ENCODE measurements around the gene COG6.
A peak's percentile ranks its signal among the peaks of the same experiment; 100 is the strongest.

Gene COG6

GRCh38 chr13:39655569-39656324 is at the start of gene COG6:
TSS of gene COG6 (plus strand) at chr13:39655662. CDS start at chr13:39655727, 65 bp downstream.
- peak; percentile 67 for DNase-seq (ENCODE audit: low spot score)

GRCh38 chr13:39605677-39606320 is 49.7 kb upstream of the COG6 start:
- no peak for DNase-seq (ENCODE audit: low spot score)

- DNase-seq (ENCODE audit: low spot score) = no peak
These were observed 47.6 kb upstream of the COG6 start for GRCh38 chr13:39607876-39608275.

- DNase-seq (ENCODE audit: low spot score) = peak; percentile 60
These were observed 43.3 kb upstream of the COG6 start for GRCh38 chr13:39612023-39612637.

- DNase-seq (ENCODE audit: low spot score) = peak; percentile 83
These were observed 39.3 kb upstream of the COG6 start for GRCh38 chr13:39616087-39616694.

GRCh38 chr13:39618561-39618960 is 36.9 kb upstream of the COG6 start:
- DNase-seq (ENCODE audit: low spot score) = no peak

GRCh38 chr13:39623466-39623865 is 32.0 kb upstream of the COG6 start:
- no peak for DNase-seq (ENCODE audit: low spot score)

GRCh38 chr13:39631307-39631706 is 24.2 kb upstream of the COG6 start:
- no peak for DNase-seq (ENCODE audit: low spot score)

GRCh38 chr13:39632994-39633393 is 22.5 kb upstream of the COG6 start:
- DNase-seq (ENCODE audit: low spot score) = no peak

GRCh38 chr13:39635564-39635963 is 19.9 kb upstream of the COG6 start:
- no peak for DNase-seq (ENCODE audit: low spot score)

GRCh38 chr13:39637890-39638289 is 17.6 kb upstream of the COG6 start:
- no peak for DNase-seq (ENCODE audit: low spot score)

GRCh38 chr13:39641645-39642044 is 13.8 kb upstream of the COG6 start:
- DNase-seq (ENCODE audit: low spot score) = no peak

- DNase-seq (ENCODE audit: low spot score) = no peak
These were observed 9.3 kb upstream of the COG6 start for GRCh38 chr13:39646122-39646521.

GRCh38 chr13:39655041-39655568 is 357 bp upstream of the COG6 start:
- DNase-seq (ENCODE audit: low spot score) = no peak

- DNase-seq (ENCODE audit: low spot score) = no peak
These were observed 839 bp downstream of the COG6 start for GRCh38 chr13:39656325-39656677.

- DNase-seq (ENCODE audit: low spot score) = no peak
These were observed 8.0 kb downstream of the COG6 start for GRCh38 chr13:39663508-39663907.

GRCh38 chr13:39663958-39664357 is 8.5 kb downstream of the COG6 start:
- no peak for DNase-seq (ENCODE audit: low spot score)

- DNase-seq (ENCODE audit: low spot score) = no peak
These were observed 10.3 kb downstream of the COG6 start for GRCh38 chr13:39665763-39666162.

- DNase-seq (ENCODE audit: low spot score) = no peak
These were observed 15.0 kb downstream of the COG6 start for GRCh38 chr13:39670445-39670844.

- no peak for DNase-seq (ENCODE audit: low spot score)
These were observed 17.1 kb downstream of the COG6 start for GRCh38 chr13:39672378-39673132.

GRCh38 chr13:39675904-39676303 is 20.4 kb downstream of the COG6 start:
- no peak for DNase-seq (ENCODE audit: low spot score)

- DNase-seq (ENCODE audit: low spot score) = peak; percentile 19
These were observed 20.9 kb downstream of the COG6 start for GRCh38 chr13:39676315-39676876.
